Aorta (tissue), 5 donors: ENCODE data around the gene MUC4. TPM values are rescaled to one million over a fixed set of nuclear protein-coding genes. Genes with fewer than 3 reads are reported as not detected.

Experiments
- ATAC-seq: fragments of 200-7000 bp; cut with Tn5 transposase; one replicate; pipeline ENCODE4 v1.9.1; 2022; ENCODE audit warnings: moderate library complexity; ENCODE audit not compliant: low FRiP score
- DNase-seq, 2 donors: peaks; one replicate each; pipeline ENCODE4 v3.0.0-alpha.2; 2020
- H3K27ac ChIP-seq, 2 donors: one replicate each; pipeline ENCODE4 v1.5.1; 2013; ENCODE audit warnings: low read length in 2 of 2, mild to moderate bottlenecking in 2 of 2, moderate library complexity in 2 of 2, control low read depth in 1 of 2, inconsistent platforms in 1 of 2, low read depth in 1 of 2
- H3K27me3 ChIP-seq, 2 donors: one replicate each; pipeline ENCODE4 v1.6.1; 2013; ENCODE audit warnings: control low read depth in 1 of 2, low read length in 1 of 2, mild to moderate bottlenecking in 1 of 2, moderate library complexity in 1 of 2; ENCODE audit not compliant: insufficient read depth in 2 of 2, control insufficient read depth in 1 of 2
- H3K36me3 ChIP-seq, 2 donors: one replicate each; pipeline ENCODE4 v1.6.1; 2013; ENCODE audit warnings: control low read depth in 1 of 2, low read length in 1 of 2, mild to moderate bottlenecking in 1 of 2; ENCODE audit not compliant: insufficient read depth in 2 of 2, control insufficient read depth in 1 of 2
- H3K4me1 ChIP-seq, 2 donors: one replicate each; pipeline ENCODE4 v1.6.1; 2013; ENCODE audit warnings: low read length in 2 of 2, control low read depth in 1 of 2, mild to moderate bottlenecking in 1 of 2, moderate library complexity in 1 of 2; ENCODE audit not compliant: insufficient read depth in 2 of 2, control insufficient read depth in 1 of 2
- H3K4me3 ChIP-seq, 2 donors: one replicate each; pipeline ENCODE4 v1.5.1; 2013; ENCODE audit warnings: low read length in 2 of 2, control low read depth in 1 of 2, mild to moderate bottlenecking in 1 of 2
- H3K9me3 ChIP-seq: one replicate; pipeline ENCODE4 v1.6.1; 2013; ENCODE audit warnings: mild to moderate bottlenecking, low read length; ENCODE audit not compliant: control insufficient read depth
- WGBS, 2 donors: extraction: QIAGEN DNeasy Blood & Tissue Kit; methylation state at CpG; one replicate each; pipeline ENCODE4 v1.1.7; 2013; 5-methylcytosine and 5-hydroxymethylcytosine counted together
- intact Hi-C, 2 donors: fragments of 100-400 bp; cut with DNase I; formaldehyde crosslinking; loops; one replicate each; pipeline versions ENCODE4 v1.14.2 to v1.15.0; 2022
- polyA plus RNA-seq, 2 donors: library from polyadenylated mRNA; stranded (reverse); fragments of 200-250 nt; gene quantifications; one replicate each; pipeline ENCODE4 v1.2.3, GENCODE V29; 2013
- total RNA-seq, 2 donors: library from RNA; stranded (reverse); fragmentation: NEBNext Ultra II Directional; extraction: Animal tissue kit (Norgen Biotek cat#: 25700); gene quantifications; one replicate each; pipeline ENCODE4 v1.2.1, GENCODE V29; 2021
- donor health status: healthy with polysubstance abuse.
- donor health status: Bipolar disorder and iron deficiency.
- donor health status: DM: no; HTN: no; CAD: no.
- donor health status: DM: no; HTN: no; CAD: no.
- donor health status: DM: yes; HTN: yes; CAD: no.

The MUC4 gene
- total and polyA plus RNA-seq, 4 donors: 0.06 to 0.25 (median 0.08) TPM; not detected in 1

- Histone ChIP-seq H3K9me3 (no peaks in the 10 kb centered on the region), H3K27ac (no peak overlapping the region), H3K27me3 (no peaks in the 10 kb centered on the region), H3K4me1 (no peaks in the 10 kb centered on the region), H3K4me3 (no peak overlapping the region), H3K36me3 (no peaks in the 10 kb centered on the region)
- 60 to 61% methylated on average over 13 of the region's 13 CpGs for WGBS, 2 donors
- DNase-seq: no peak
- intact Hi-C loops: no loop called here
- no peak for ATAC-seq
Observed at GRCh38 chr3:195823999-195824398, 12.3 kb upstream of the MUC4 start.

GRCh38 chr3:195823280-195823679, 11.6 kb upstream of the MUC4 start:
- no peak overlapping the region for H3K27ac ChIP-seq
- DNase-seq (no peak), ATAC-seq (no peak)
- no peaks in the 10 kb centered on the region for H3K4me1 ChIP-seq
- no peaks in the 10 kb centered on the region for H3K9me3 ChIP-seq
- H3K27me3 ChIP-seq: no peaks in the 10 kb centered on the region
- intact Hi-C loops: no loop called here
- H3K36me3 ChIP-seq: no peaks in the 10 kb centered on the region
- WGBS, 2 donors: 5 to 9% methylated on average over 10 of the region's 10 CpGs
- H3K4me3 ChIP-seq: no peak overlapping the region

GRCh38 chr3:195822131-195822696, 10.5 kb upstream of the MUC4 start:
- WGBS, 2 donors: 90% methylated on average over 16 of the region's 16 CpGs
- Histone ChIP-seq H3K9me3 (no peaks in the 10 kb centered on the region), H3K4me3 (no peak overlapping the region), H3K27me3 (no peaks in the 10 kb centered on the region), H3K4me1 (no peaks in the 10 kb centered on the region), H3K36me3 (no peaks in the 10 kb centered on the region), H3K27ac (no peak overlapping the region)
- no peak for ATAC-seq
- no peak for DNase-seq
- intact Hi-C loops: no loop called here

- ATAC-seq: no peak
- WGBS, 2 donors: 83 to 89% methylated on average over 21 of the region's 21 CpGs
- H3K9me3 ChIP-seq: no peaks in the 10 kb centered on the region
- no peak for DNase-seq
- H3K27ac ChIP-seq: no peak overlapping the region
- no peak overlapping the region for H3K4me3 ChIP-seq
- intact Hi-C loops: no loop called here
- H3K36me3 ChIP-seq: no peaks in the 10 kb centered on the region
- H3K4me1 ChIP-seq: no peaks in the 10 kb centered on the region
- H3K27me3 ChIP-seq: no peaks in the 10 kb centered on the region
Observed at GRCh38 chr3:195821403-195822130, 9.8 kb upstream of the MUC4 start.

- intact Hi-C loops: no loop called here
- H3K9me3 ChIP-seq: no peaks in the 10 kb centered on the region
- 86 to 87% methylated on average over 5 of the region's 5 CpGs for WGBS, 2 donors
- ATAC-seq (no peak), DNase-seq (no peak)
- H3K4me1 ChIP-seq: no peaks in the 10 kb centered on the region
- H3K27me3 ChIP-seq: no peaks in the 10 kb centered on the region
- H3K4me3 ChIP-seq: no peak overlapping the region
- H3K36me3 ChIP-seq: no peaks in the 10 kb centered on the region
- no peak overlapping the region for H3K27ac ChIP-seq
Observed at GRCh38 chr3:195820901-195821300, 9.2 kb upstream of the MUC4 start.

- DNase-seq (no peak), ATAC-seq (no peak)
- Histone ChIP-seq H3K36me3 (no peaks in the 10 kb centered on the region), H3K4me1 (no peaks in the 10 kb centered on the region), H3K9me3 (no peaks in the 10 kb centered on the region), H3K27ac (no peak overlapping the region), H3K4me3 (no peak overlapping the region), H3K27me3 (no peaks in the 10 kb centered on the region)
- 81 to 82% methylated on average over 8 of the region's 8 CpGs for WGBS, 2 donors
- intact Hi-C loops: no loop called here
Observed at GRCh38 chr3:195820186-195820585, 8.5 kb upstream of the MUC4 start.

- 88% methylated on average over 21 of the region's 21 CpGs for WGBS, 2 donors
- DNase-seq (peak; percentile 28 to 31), ATAC-seq (peak; percentile 19)
- Histone ChIP-seq H3K36me3 (no peaks in the 10 kb centered on the region), H3K27ac (no peak overlapping the region), H3K27me3 (no peaks in the 10 kb centered on the region), H3K4me1 (no peaks in the 10 kb centered on the region), H3K9me3 (no peaks in the 10 kb centered on the region), H3K4me3 (no peak overlapping the region)
- intact Hi-C loops: no loop called here
Observed at GRCh38 chr3:195818301-195818700, 6.6 kb upstream of the MUC4 start.

- DNase-seq: peak in 1 of 2 donors; percentile 9
- WGBS, 2 donors: 91 to 92% methylated on average over 17 of the region's 17 CpGs
Observed at GRCh38 chr3:195817578-195818135, 5.9 kb upstream of the MUC4 start.

More at GRCh38 chr3:195817578-195818135, 5.9 kb upstream of the MUC4 start:
- Histone ChIP-seq H3K36me3 (no peaks in the 10 kb centered on the region), H3K4me3 (no peak overlapping the region), H3K27me3 (no peaks in the 10 kb centered on the region), H3K27ac (no peak overlapping the region), H3K4me1 (no peaks in the 10 kb centered on the region), H3K9me3 (no peaks in the 10 kb centered on the region)
- intact Hi-C loops: no loop called here
- no peak for ATAC-seq
